Naive thymus-derived CD8-positive, alpha-beta T cell (primary cell): Measurements from ENCODE around the gene SI. TPM values are rescaled to one million over a fixed set of nuclear protein-coding genes. Genes with fewer than 3 reads are reported as not detected.
"Not testable (repeated sequence)": the region's sequence is repeated elsewhere in the genome, so short reads cannot be mapped to it uniquely, and the experiment has no call there.

ENCODE experiments used
- ATAC-seq, 2 donors: fragments of 150-1000 bp; cut with Tn5 transposase in 1 of 2; sonication (Bioruptor Pico), chemical (Tn5 transposase) in 1 of 2; 1 replicate in 1 of 2; 2 replicates in 1 of 2; pipeline ENCODE4 v1.10.0; 2021; ENCODE audit warnings: mild to moderate bottlenecking in 2 of 2, moderate library complexity in 2 of 2
- POLR2A ChIA-PET: fragments of 350-600 bp; sonication (Branson Sonifier 250); formaldehyde crosslinking; loops from one replicate; lab custom pipeline; 2021; ENCODE audit warnings: antibody characterized with exemption; lab: Charles Lee
- DNase-seq, 10 donors: peaks; one replicate each; pipeline versions ENCODE4 v3.0.0 to v3.0.0-alpha.2; 2020 to 2022
- H3K27ac Mint-ChIP-seq, 10 donors: one replicate each; pipeline ENCODE4 v1.8.0; 2020 to 2022; ENCODE audit warnings: mild to moderate bottlenecking in 10 of 10, mixed read lengths in 10 of 10, moderate library complexity in 4 of 10, inconsistent platforms in 1 of 10
- H3K27me3 Mint-ChIP-seq, 5 donors: one replicate each; pipeline ENCODE4 v1.8.0; 2021 to 2022; ENCODE audit warnings: mixed read lengths in 5 of 5
- H3K36me3 Mint-ChIP-seq, 3 donors: one replicate each; pipeline ENCODE4 v1.8.0; 2020 to 2022; ENCODE audit warnings: mixed read lengths in 3 of 3, mild to moderate bottlenecking in 2 of 3, inconsistent platforms in 1 of 3
- H3K4me1 Mint-ChIP-seq, 4 donors: one replicate each; pipeline ENCODE4 v1.8.0; 2021 to 2022; ENCODE audit warnings: mixed read lengths in 4 of 4
- H3K4me3 Mint-ChIP-seq, 10 donors: one replicate each; pipeline ENCODE4 v1.8.0; 2020 to 2022; ENCODE audit warnings: mild to moderate bottlenecking in 10 of 10, mixed read lengths in 10 of 10, moderate library complexity in 6 of 10, inconsistent platforms in 1 of 10
- H3K9me3 Mint-ChIP-seq, 9 donors: one replicate each; pipeline ENCODE4 v1.8.0; 2020 to 2022; ENCODE audit warnings: mixed read lengths in 9 of 9, mild to moderate bottlenecking in 3 of 9, inconsistent platforms in 1 of 9, moderate library complexity in 1 of 9
- polyA plus RNA-seq, 3 donors: library from polyadenylated mRNA; unstranded; fragments of 300-500 nt; fragmentation: Illumina TruSeq; gene quantifications; one replicate each; pipeline ENCODE4 v1.2.3, GENCODE V29; 2021
- total RNA-seq, 8 experiments: library from RNA in 2 of 8; stranded (reverse) in 2 of 8; gene quantifications; one replicate each; pipeline ENCODE4 v1.2.3 and lab custom pipeline; 2021 to 2026

The SI gene
- total and polyA plus RNA-seq, 5 experiments from 2014 or later = not detected

DNA sequence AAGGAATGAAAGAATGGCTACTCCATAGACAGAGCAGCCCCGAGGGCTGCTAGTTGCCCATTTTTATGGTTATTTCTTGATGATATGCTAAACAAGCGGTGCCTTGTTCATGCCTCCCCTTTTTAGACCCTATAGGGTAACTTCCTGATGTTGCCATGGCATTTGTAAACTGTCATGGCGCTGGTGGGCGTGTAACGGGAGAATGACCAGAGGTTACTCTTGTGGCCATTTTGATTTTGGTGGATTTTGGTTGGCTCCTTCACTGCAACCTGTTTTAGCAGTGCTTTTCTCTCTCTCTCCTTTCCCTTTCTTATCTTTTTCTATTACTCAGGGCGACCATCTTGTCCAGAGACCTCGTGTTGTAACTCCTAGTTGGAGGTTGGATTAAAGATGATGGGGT, 126.9 kb downstream of the SI start:
- H3K27ac Mint-ChIP-seq, H3K4me3 Mint-ChIP-seq, DNase-seq, POLR2A ChIA-PET, H3K36me3 Mint-ChIP-seq, H3K27me3 Mint-ChIP-seq, H3K4me1 Mint-ChIP-seq, ATAC-seq: not testable (repeated sequence)
- H3K9me3 Mint-ChIP-seq = peaks cover 3 to 28% (median 10%) of the 10 kb centered on the region in 9 donors

DNA sequence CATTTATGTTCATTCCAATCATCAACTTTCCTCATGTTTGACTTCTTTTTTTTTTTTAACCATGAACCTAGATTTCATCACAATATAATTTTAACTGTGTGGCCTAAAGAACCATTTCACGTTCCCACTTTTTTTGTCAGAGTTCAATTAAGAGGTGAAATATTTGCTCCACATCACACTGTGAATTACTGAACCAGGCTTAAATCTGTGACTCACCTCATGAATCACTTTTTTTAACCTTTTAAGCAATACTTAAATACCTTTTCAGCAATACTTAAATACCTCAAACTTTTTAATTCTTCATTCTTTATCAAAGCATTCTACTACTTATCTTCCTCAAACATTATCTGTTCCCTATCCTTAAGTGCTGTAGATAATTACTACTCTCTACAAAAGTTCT, 137.6 kb downstream of the SI start:
- no peak for DNase-seq
- H3K4me1 Mint-ChIP-seq = no peaks in the 10 kb centered on the region
- ATAC-seq = no peak
- H3K27ac Mint-ChIP-seq = no peak overlapping the region
- H3K9me3 Mint-ChIP-seq = peaks cover 2 to 33% (median 15%) of the 10 kb centered on the region in 9 donors
- H3K27me3 Mint-ChIP-seq = no peaks in the 10 kb centered on the region
- H3K36me3 Mint-ChIP-seq = no peaks in the 10 kb centered on the region
- H3K4me3 Mint-ChIP-seq = no peak overlapping the region
- POLR2A ChIA-PET = no interaction called here

DNA sequence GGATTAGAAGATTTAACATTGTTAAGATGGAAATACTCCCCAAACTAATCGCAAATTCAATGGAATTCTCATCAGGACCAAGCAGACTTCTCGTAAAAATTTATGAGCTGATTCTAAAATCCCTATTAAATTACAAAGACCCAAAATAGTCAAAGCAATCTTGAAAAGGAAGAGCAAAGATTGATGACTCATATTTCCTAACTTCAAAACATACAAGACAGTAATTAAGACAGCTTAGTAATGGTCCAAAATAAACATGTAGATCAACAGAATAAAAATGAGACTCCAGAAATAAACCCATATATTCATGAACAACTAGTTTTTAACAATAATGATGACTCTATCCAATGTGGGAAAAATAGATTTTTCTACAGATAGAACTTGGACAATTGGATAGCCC, 148.7 kb downstream of the SI start:
- DNase-seq = no peak
- no peaks in the 10 kb centered on the region for H3K36me3 Mint-ChIP-seq
- no peaks in the 10 kb centered on the region for H3K4me1 Mint-ChIP-seq
- no peaks in the 10 kb centered on the region for H3K27me3 Mint-ChIP-seq
- H3K4me3 Mint-ChIP-seq = no peak overlapping the region
- POLR2A ChIA-PET = no interaction called here
- H3K9me3 Mint-ChIP-seq = peaks cover 2 to 31% (median 15%) of the 10 kb centered on the region in 9 donors
- no peak overlapping the region for H3K27ac Mint-ChIP-seq
- ATAC-seq = no peak

Other genes with a start within 250 kb of the SI start
- not detected for gene SLITRK3, start 117.9 kb upstream of the SI start, total RNA-seq
- not detected for gene SLITRK3, start 117.9 kb upstream of the SI start, polyA plus RNA-seq